A549 (cell line): ENCODE measurements around the gene FAM25G.
"Not testable (repeated sequence)": the region's sequence is repeated elsewhere in the genome, so short reads cannot be mapped to it uniquely, and the experiment has no call there.

ENCODE experiments used
- CTCF ChIP-seq: fragments of >200 bp; sonication (Bioruptor Twin); formaldehyde crosslinking; IDR thresholded peaks from 3 replicates; pipeline ENCODE4 v1.5.1; 2016
- EP300 ChIP-seq, 2 experiments: fragments of >200 bp; sonication (Bioruptor Twin); formaldehyde crosslinking; IDR thresholded peaks; 2 replicates in 1 of 2; 3 replicates in 1 of 2; pipeline ENCODE4 v1.6.1; 2016 to 2017
- HMGXB4 ChIP-seq: fragments of 250-450 bp; sonication (Bioruptor Pico); IDR thresholded peaks from 2 replicates; pipeline ENCODE4 v1.5.0; 2021; ENCODE audit warnings: mild to moderate bottlenecking, moderate library complexity, borderline replicate concordance
- MAX ChIP-seq: IDR thresholded peaks from 2 replicates; pipeline ENCODE4 v1.6.1; 2012
- MAZ ChIP-seq: fragments of 150-350 bp; IDR thresholded peaks from 2 replicates; pipeline ENCODE4 v1.6.1; 2014; ENCODE audit warnings: antibody characterized with exemption, low read depth, low read length, borderline replicate concordance
- PBX3 ChIP-seq: IDR thresholded peaks from 2 replicates; pipeline ENCODE4 v1.6.1; 2012
- POLR2A ChIP-seq: IDR thresholded peaks from 2 replicates; pipeline ENCODE4 v1.6.1; 2012; ENCODE audit warnings: mild to moderate bottlenecking, low read length

GRCh38 chr10:47465216-47465917 lies 26.1 kb downstream of the FAM25G start:
- TF ChIP-seq POLR2A; CTCF; PBX3; HMGXB4 (CRISPR knock-in tag); EP300 (IDR thresholded peaks at IDR 0.05); MAZ; MAX: not testable (repeated sequence)
